ENCODE data around the gene ZPBP. TPM values are rescaled to one million over a fixed set of nuclear protein-coding genes. Genes with fewer than 3 reads are reported as not detected.

Gene ZPBP
- total RNA-seq, 6 experiments from 2014 or later = not detected

- Histone ChIP-seq H3K4me3 (no peak overlapping the region), H3K4me1 (no peaks in the 10 kb centered on the region), H3K27ac (no peak overlapping the region), H3K27me3 (no peaks in the 10 kb centered on the region), H3K9me3 (no peaks in the 10 kb centered on the region), H3K36me3 (no peaks in the 10 kb centered on the region)
- intact Hi-C loops (cut with DNase I) = no loop called here
- TF ChIP-seq POLR2A (IDR thresholded peaks at IDR 0.05) = no peak
- TF ChIP-seq, protein P1, sequence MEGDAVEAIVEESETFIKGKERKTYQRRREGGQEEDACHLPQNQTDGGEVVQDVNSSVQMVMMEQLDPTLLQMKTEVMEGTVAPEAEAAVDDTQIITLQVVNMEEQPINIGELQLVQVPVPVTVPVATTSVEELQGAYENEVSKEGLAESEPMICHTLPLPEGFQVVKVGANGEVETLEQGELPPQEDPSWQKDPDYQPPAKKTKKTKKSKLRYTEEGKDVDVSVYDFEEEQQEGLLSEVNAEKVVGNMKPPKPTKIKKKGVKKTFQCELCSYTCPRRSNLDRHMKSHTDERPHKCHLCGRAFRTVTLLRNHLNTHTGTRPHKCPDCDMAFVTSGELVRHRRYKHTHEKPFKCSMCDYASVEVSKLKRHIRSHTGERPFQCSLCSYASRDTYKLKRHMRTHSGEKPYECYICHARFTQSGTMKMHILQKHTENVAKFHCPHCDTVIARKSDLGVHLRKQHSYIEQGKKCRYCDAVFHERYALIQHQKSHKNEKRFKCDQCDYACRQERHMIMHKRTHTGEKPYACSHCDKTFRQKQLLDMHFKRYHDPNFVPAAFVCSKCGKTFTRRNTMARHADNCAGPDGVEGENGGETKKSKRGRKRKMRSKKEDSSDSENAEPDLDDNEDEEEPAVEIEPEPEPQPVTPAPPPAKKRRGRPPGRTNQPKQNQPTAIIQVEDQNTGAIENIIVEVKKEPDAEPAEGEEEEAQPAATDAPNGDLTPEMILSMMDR (IDR thresholded peaks at IDR 0.05) = no peak
- no peak for ATAC-seq
- DNase-seq = no peak
- 61% methylated on average over 5 of the region's 5 CpGs for WGBS (ENCODE audit: insufficient coverage, low coverage, low lambda C conversion rate, missing lambda C conversion rate)
Measured at GRCh38 chr7:50085344-50085743, 7.7 kb downstream of the ZPBP start.

- DNase-seq (no peak), ATAC-seq (no peak)
- no peak overlapping the region for H3K4me3 ChIP-seq
- no peaks in the 10 kb centered on the region for H3K36me3 ChIP-seq
- no peaks in the 10 kb centered on the region for H3K9me3 ChIP-seq
- intact Hi-C loops (cut with DNase I) = no loop called here
- no peak overlapping the region for H3K27ac ChIP-seq
- H3K27me3 ChIP-seq = no peaks in the 10 kb centered on the region
- TF ChIP-seq, protein P1 (IDR thresholded peaks at IDR 0.05) = no peak
- TF ChIP-seq POLR2A (IDR thresholded peaks at IDR 0.05) = no peak
- H3K4me1 ChIP-seq = peaks cover 0 to 6% (median 1%) of the 10 kb centered on the region in 4 donors
Measured at GRCh38 chr7:50073093-50073492, 20.0 kb downstream of the ZPBP start.

DNA sequence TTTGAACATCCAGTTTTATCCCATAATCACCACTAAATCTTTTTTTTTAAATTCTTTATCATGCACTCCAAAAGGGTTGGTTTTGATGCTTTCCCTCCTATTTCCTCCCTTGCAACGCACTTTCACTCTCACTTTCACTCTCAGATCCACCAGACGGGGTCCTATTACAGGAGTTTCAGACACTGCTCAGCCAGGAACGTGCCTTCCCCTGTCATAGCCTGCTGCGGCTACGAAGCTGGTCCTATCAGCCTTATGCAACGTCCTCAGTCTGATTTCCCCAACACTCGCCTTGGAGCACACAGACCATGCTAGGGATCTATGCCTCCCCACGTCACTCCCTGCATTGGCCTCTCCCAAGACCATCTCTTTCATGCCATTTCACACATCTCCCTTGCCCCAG is 23.4 kb downstream of the ZPBP start:
- intact Hi-C loops (cut with DNase I) = no loop called here
- DNase-seq (peak in 2 of 3 donors; percentile 32 to 50), ATAC-seq (peak; percentile 80 to 90 (median 86))
- TF ChIP-seq POLR2A (IDR thresholded peaks at IDR 0.05) = no peak
- TF ChIP-seq, protein P1 (IDR thresholded peaks at IDR 0.05) = no peak
- no peaks in the 10 kb centered on the region for H3K36me3 ChIP-seq
- H3K9me3 ChIP-seq = no peaks in the 10 kb centered on the region
- 37% methylated on average over 8 of the region's 8 CpGs for WGBS (ENCODE audit: insufficient coverage, low coverage, low lambda C conversion rate, missing lambda C conversion rate)
- H3K4me3 ChIP-seq = peak overlapping the region; percentile 39 to 58 (median 53)
- H3K27me3 ChIP-seq = no peaks in the 10 kb centered on the region
- H3K4me1 ChIP-seq = peaks cover 0 to 7% (median 1%) of the 10 kb centered on the region in 4 donors
- H3K27ac ChIP-seq = peak overlapping the region; percentile 52 to 58 (median 54)

- TF ChIP-seq POLR2A (IDR thresholded peaks at IDR 0.05) = no peak
- TF ChIP-seq, protein P1 (IDR thresholded peaks at IDR 0.05) = no peak
- WGBS (ENCODE audit: insufficient coverage, low coverage, low lambda C conversion rate, missing lambda C conversion rate) = 2% methylated on average over 6 of the region's 6 CpGs
- Histone ChIP-seq H3K36me3 (no peaks in the 10 kb centered on the region), H3K4me1 (peaks cover 0 to 7% (median 1%) of the 10 kb centered on the region in 4 donors), H3K27ac (peak overlapping the region; percentile 52 to 58 (median 54)), H3K27me3 (no peaks in the 10 kb centered on the region), H3K9me3 (no peaks in the 10 kb centered on the region), H3K4me3 (peak overlapping the region; percentile 39 to 58 (median 53))
- peak; percentile 78 to 83 (median 80) for ATAC-seq
- intact Hi-C loops (cut with DNase I) = no loop called here
- DNase-seq = no peak
Measured at GRCh38 chr7:50068850-50069551, 24.0 kb downstream of the ZPBP start.

Data from right lobe of liver (tissue), 6 donors.